Endothelial cell of umbilical vein (primary cell): Measurements from ENCODE around the gene ZDHHC14.
"Not testable (repeated sequence)": the region's sequence is repeated elsewhere in the genome, so short reads cannot be mapped to it uniquely, and the experiment has no call there.

Source experiments
- CTCF ChIP-seq, 2 donors: IDR thresholded peaks; 1 replicate in 1 of 2; 2 replicates in 1 of 2; pipeline ENCODE4 v1.5.1; 2011; ENCODE audit warnings: low read length in 2 of 2, mild to moderate bottlenecking in 2 of 2, moderate library complexity in 2 of 2, control low read depth in 1 of 2, inconsistent platforms in 1 of 2, low read depth in 1 of 2; ENCODE audit not compliant: insufficient read depth in 1 of 2; ENCODE audit errors: extremely low read depth in 1 of 2
- EZH2 ChIP-seq: IDR thresholded peaks from 2 replicates; pipeline ENCODE4 v1.6.1; 2012; ENCODE audit warnings: borderline replicate concordance, low read depth, mild to moderate bottlenecking, moderate library complexity, low read length, inconsistent platforms; ENCODE audit not compliant: severe bottlenecking
- MAX ChIP-seq: IDR thresholded peaks from 2 replicates; pipeline ENCODE4 v1.6.1; 2011; ENCODE audit not compliant: insufficient read depth, insufficient read length
- POLR2A ChIP-seq: IDR thresholded peaks from 2 replicates; pipeline ENCODE4 v1.6.1; 2012; ENCODE audit warnings: low read depth, mild to moderate bottlenecking, control low read depth, low read length

- TF ChIP-seq POLR2A; CTCF (IDR thresholded peaks at IDR 0.05; ENCODE audit: extremely low read depth in 1 of 2, insufficient read depth in 1 of 2, low read depth in 1 of 2, low read length in 2 of 2); MAX; EZH2: not testable (repeated sequence)
These were observed 310.6 kb downstream of the ZDHHC14 start for GRCh38 chr6:157691621-157692020.
